Subcutaneous adipose tissue (tissue), 4 donors: ENCODE measurements around the gene MMP24. TPM values are rescaled to one million over a fixed set of nuclear protein-coding genes. Genes with fewer than 3 reads are reported as not detected.

ENCODE experiments used
- total RNA-seq, 4 donors: library from RNA; depleted of rRNA; stranded (reverse); fragments of >200 nt; gene quantifications; one replicate each; pipeline ENCODE4 v1.1.0, GENCODE V29; 2016
- TF ChIP-seq, protein P1 (sequence below): fragments of 450-650 bp; IDR thresholded peaks from one replicate; pipeline ENCODE4 v1.5.1; 2016; ENCODE audit warnings: low read depth, mild to moderate bottlenecking, control low read depth, antibody characterized with exemption, moderate library complexity

MMP24 gene
- total RNA-seq, 4 donors from 2014 or later: 0.17 to 1.3 (median 0.66) TPM; not detected in 1

DNA sequence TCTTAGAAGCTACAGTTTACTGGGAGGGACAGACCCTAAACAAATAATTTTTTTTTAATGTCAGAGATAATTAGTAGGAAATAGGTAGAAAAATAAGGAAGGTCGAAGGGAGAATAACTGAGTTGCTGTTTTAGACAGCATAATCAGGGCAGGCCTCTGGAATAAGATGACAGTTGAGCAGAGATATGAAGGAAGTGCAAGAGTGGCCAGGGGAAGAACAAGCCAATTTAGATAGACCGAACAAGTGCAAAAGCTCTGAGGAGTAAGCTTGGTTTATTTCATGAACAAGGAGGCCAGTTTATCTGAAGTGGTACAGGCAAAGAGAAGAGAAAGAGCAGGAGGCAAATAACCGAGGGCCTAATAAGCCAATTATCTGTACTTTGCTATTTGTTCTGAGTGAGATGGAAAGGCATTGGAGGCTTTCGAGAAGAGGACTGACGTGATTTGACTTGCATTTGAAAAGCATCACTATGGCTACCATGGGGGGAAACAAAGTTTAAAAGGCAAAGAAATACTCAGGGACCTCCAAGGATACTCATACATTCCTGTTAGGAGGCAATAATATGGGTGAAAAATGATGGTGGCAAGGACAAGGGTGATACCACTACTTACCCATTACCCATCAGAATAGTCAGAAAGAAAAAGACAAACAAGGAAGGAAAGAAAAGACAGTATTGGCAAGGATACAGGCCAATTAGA is 34.9 kb upstream of the MMP24 start:
- TF ChIP-seq, protein P1, sequence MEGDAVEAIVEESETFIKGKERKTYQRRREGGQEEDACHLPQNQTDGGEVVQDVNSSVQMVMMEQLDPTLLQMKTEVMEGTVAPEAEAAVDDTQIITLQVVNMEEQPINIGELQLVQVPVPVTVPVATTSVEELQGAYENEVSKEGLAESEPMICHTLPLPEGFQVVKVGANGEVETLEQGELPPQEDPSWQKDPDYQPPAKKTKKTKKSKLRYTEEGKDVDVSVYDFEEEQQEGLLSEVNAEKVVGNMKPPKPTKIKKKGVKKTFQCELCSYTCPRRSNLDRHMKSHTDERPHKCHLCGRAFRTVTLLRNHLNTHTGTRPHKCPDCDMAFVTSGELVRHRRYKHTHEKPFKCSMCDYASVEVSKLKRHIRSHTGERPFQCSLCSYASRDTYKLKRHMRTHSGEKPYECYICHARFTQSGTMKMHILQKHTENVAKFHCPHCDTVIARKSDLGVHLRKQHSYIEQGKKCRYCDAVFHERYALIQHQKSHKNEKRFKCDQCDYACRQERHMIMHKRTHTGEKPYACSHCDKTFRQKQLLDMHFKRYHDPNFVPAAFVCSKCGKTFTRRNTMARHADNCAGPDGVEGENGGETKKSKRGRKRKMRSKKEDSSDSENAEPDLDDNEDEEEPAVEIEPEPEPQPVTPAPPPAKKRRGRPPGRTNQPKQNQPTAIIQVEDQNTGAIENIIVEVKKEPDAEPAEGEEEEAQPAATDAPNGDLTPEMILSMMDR: no peak

DNA sequence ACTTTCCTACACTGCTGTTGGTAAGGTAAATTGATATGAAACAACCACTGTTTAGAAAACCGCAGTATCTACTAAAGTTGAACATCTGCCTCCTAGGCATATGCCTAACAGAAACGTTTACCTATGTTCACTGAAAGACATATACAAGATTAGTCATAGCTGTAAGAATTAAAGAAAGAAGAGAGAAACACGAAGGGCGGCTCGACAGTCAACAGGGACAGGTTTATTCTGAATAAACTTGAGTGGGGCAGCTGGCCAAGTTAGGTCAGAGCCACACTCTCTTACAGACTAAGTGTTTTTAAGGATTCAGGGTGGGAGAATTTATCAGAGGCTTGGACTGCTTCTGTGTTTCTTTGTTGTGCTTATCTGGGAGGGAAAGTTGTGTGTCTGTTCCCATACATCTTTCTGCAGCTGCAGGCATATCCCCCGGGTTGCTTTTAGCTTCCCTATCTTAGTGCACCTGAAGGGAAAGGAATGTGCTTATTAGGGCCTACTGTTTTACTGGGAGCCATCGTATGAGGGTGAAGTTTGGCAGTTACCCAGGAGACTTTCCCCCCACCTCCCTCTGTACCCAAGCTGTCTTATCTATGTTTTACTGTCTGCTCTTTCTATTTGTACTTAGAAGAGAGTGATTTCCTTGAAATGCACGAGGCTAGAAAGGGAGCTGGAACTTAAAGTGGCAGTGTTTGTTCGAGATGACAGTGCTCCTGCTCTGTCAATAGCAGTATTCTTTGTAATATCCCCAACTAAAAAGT is 34.2 kb upstream of the MMP24 start:
- TF ChIP-seq, protein P1: no peak

DNA sequence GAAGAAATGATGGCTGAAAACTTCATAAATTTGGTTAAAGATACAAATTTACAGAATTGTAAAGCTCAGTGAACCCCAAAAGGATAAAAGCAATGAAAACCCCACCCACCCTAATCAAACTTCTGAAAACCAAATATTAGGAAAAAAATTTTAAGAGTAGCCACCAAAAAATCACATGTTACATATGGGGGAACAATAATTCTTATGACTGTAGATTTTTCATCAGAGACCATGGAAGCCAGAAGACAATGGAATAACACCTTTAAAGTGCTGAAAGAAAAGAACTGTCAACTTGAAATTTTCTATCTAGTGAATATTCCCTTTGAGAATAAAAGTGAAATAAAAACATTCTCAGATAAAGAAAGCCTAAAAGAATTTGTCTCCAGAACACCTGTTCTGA is 30.2 kb upstream of the MMP24 start:
- TF ChIP-seq, protein P1: no peak

DNA sequence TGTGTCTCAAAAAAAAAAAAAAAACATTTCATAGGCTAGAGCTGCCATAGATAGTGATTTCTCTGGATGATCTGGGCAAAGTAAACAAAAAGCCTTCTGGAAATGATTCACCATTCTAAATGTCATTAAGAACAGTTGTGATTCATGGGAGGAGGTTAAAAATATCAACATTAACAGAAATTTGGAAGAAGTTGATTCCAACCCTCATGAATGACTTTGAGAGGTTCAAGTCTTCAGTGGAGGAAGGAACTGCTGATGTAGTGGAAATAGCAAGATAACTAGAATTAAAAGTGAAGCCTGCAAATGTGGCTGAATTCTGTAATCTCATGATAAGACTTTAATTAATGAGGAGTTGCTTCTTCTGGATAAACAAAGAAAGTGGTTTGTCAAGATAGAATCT is 26.8 kb upstream of the MMP24 start:
- TF ChIP-seq, protein P1: no peak

DNA sequence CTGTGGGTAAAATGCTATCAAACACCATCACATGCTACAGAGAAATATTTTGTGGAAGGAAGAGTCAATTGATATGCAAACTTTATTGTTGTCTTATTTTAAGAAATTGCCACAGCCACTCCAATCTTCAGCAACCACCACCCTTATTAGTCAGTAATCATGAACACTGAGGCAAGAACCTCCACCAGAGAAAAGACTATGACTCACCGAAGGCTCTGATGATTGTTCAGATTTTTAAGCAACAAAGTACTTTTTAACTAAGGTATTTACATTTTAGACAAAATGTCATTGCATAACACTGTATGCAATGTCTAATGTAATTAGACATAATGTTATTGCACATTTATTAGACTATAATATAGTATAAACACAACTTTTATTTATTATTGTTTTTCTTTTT is 26.2 kb upstream of the MMP24 start:
- TF ChIP-seq, protein P1: no peak

DNA sequence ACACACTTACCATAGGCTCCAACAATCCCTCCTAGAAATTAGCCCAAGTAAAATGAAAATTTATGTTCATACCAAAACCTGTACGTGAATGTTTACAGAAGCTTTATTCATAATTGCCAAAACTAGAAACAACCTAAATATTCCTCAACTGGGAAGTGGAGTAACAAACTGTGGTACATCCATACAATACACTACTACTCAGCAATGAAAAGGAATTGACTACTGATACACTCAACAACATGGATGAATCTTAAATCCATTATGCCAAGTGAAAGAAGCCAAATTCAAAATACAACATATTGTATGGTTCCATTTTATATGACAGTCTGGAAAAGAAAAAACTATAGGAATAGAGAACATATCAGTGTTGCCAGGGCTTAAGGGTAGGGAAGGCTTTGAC is 19.7 kb upstream of the MMP24 start:
- TF ChIP-seq, protein P1: no peak

DNA sequence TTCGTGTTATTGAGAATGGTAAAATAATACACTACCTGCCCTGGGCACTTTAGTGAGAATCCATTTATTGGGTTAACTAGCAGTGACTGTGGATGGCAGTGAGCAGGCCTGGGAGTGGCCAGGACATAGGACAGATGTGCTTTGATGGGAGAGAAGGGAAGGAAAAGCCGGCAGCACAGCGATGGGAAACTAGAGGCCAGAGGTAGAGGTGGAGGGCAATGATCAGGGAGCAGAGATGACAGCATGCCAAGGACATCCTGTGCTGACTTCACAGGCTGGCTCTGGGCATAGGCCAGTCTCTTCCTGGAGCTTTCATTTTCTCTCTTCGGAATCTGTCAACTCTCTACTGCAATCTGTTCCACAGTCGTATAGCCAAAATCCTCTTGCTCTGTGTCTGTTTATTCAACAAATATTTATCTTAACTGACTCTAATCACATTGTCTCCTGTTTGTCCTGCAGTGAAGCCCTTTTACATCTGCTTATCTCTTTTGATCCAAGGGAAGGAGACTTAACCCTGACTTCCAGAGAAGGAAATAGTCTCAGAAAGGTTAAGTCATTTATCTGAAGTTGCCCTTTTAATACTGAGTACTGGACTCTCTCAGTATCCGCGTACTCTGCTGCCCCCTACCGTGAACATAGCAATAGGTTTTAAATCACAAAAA is 18.4 kb upstream of the MMP24 start:
- TF ChIP-seq, protein P1: no peak
